HG02938 (cell line): ENCODE results near the gene ALDH1B1.
"Not testable (repeated sequence)": the region's sequence is repeated elsewhere in the genome, so short reads cannot be mapped to it uniquely, and the experiment has no call there.

Source experiments
- ATAC-seq: cut with Tn5 transposase; IDR thresholded peaks from one replicate; pipeline ENCODE4 v1.9.1; 2021; ENCODE audit warnings: mild to moderate bottlenecking, moderate library complexity; ENCODE audit not compliant: unreplicated experiment

ALDH1B1 gene

GRCh38 chr9:38385896-38386295 is 6.6 kb upstream of the ALDH1B1 start:
- no peak for ATAC-seq

- no peak for ATAC-seq
Observed at GRCh38 chr9:38386319-38386895, 6.1 kb upstream of the ALDH1B1 start.

GRCh38 chr9:38387066-38387465 is 5.4 kb upstream of the ALDH1B1 start:
- no peak for ATAC-seq

GRCh38 chr9:38387751-38388150 is 4.8 kb upstream of the ALDH1B1 start:
- ATAC-seq = no peak

GRCh38 chr9:38388283-38389223 is 3.9 kb upstream of the ALDH1B1 start:
- no peak for ATAC-seq

- no peak for ATAC-seq
Observed at GRCh38 chr9:38389313-38389712, 3.2 kb upstream of the ALDH1B1 start.

- ATAC-seq = no peak
Observed at GRCh38 chr9:38390442-38390841, 2.1 kb upstream of the ALDH1B1 start.

GRCh38 chr9:38390851-38391250 is 1.7 kb upstream of the ALDH1B1 start:
- no peak for ATAC-seq

- no peak for ATAC-seq
Observed at GRCh38 chr9:38391278-38392118, 1.0 kb upstream of the ALDH1B1 start.

- no peak for ATAC-seq
Observed at GRCh38 chr9:38393128-38393796, 760 bp downstream of the ALDH1B1 start.

GRCh38 chr9:38394416-38394815 is 1.9 kb downstream of the ALDH1B1 start:
- ATAC-seq = no peak

GRCh38 chr9:38395653-38396370 is 3.3 kb downstream of the ALDH1B1 start:
- ATAC-seq = no peak

GRCh38 chr9:38396371-38396671 is 3.8 kb downstream of the ALDH1B1 start:
- ATAC-seq = no peak

- not testable (repeated sequence) for ATAC-seq
Observed at GRCh38 chr9:38399191-38399590, 6.7 kb downstream of the ALDH1B1 start.

GRCh38 chr9:38401994-38402393 is 9.5 kb downstream of the ALDH1B1 start:
- ATAC-seq = no peak

- no peak for ATAC-seq
Observed at GRCh38 chr9:38404314-38404713, 11.8 kb downstream of the ALDH1B1 start.

- no peak for ATAC-seq
Observed at GRCh38 chr9:38405785-38406184, 13.3 kb downstream of the ALDH1B1 start.

GRCh38 chr9:38406476-38407186 is 14.1 kb downstream of the ALDH1B1 start:
- ATAC-seq = no peak

GRCh38 chr9:38408719-38409118 is 16.2 kb downstream of the ALDH1B1 start:
- no peak for ATAC-seq

- ATAC-seq = no peak
Observed at GRCh38 chr9:38412751-38413150, 20.2 kb downstream of the ALDH1B1 start.
